GM10847 (cell line): ENCODE measurements around the gene FANCC.

Experiments used
- POLR2A ChIP-seq: IDR thresholded peaks from 2 replicates; pipeline ENCODE4 v1.6.1; 2011; ENCODE audit not compliant: insufficient read length; ENCODE audit errors: extremely low read depth

Gene FANCC

GRCh38 chr9:95091601-95092261, 225.8 kb downstream of the FANCC start:
- no peak for TF ChIP-seq POLR2A

DNA sequence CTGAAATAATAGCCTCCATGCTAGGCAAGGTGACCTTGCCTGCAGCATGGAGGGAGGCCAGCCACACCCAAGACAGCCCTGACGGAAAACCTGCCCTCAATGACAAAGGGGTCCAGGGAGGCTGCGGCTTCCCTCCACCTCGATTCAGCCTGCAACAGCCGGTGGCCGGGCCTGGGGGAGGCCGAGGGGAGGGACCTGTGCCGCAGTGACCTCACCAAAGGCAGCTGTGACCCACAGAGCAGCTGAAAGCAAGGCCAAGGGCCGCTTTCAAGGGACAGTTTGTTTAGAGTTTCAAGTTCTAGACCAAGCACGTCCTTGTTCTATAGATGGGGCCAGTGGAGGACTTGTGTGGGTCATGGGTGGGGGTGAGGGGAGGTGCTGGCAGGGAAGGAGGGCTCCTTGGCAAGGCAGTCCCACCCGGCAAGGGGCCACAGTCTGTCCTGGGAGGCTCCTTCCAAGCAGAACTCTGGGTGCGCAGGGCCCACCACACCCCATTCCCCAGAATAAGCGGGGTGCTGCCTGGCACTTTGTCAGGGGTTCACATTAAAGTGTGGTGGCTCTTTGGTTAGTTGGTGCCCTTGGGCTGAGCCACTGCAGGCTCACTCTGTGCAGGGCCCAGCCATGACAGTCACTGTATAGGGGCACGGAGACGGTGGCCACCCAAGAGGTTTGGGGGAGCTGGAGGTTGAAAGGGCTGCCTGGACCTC, 226.5 kb downstream of the FANCC start:
- no peak for TF ChIP-seq POLR2A

DNA sequence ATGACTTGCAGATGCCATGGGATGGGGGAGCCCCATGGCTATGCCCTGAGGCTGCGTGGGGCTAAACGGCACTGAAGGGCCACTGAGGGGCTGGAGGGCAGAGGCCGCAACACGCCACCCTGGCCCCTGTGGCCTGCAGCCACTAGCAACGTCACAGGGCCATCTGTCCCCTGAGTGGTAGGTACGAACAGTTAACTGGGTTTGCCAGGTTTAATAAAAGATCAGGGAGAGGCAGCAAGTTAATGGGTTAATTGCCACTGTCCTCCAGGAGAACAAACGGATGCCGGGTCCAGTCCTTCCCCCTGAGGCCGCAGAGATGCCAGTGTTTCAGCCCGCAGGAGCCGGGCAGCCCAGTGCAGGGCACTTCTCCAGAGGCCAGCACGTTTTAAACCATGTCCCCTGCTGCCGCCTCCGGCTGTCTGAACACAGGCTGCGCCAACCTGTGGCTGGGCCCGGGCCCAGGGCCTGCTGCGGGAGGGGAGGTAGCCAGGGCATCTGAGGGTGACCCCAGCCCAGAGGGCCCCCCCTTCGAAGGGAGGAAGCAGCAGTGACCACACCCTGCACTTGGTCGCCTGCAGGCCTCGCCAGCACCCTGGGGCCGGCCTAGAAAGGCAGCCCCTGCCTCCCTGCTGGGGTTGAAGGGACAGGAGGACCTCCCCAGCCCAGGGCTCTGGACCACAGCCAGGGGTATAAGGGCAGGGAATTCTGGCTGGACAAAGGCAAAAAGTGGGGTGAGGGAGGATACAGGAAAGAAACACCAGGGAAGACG, 227.3 kb downstream of the FANCC start:
- TF ChIP-seq POLR2A, result no peak

GRCh38 chr9:95089257-95090022, 228.1 kb downstream of the FANCC start:
- no peak for TF ChIP-seq POLR2A

DNA sequence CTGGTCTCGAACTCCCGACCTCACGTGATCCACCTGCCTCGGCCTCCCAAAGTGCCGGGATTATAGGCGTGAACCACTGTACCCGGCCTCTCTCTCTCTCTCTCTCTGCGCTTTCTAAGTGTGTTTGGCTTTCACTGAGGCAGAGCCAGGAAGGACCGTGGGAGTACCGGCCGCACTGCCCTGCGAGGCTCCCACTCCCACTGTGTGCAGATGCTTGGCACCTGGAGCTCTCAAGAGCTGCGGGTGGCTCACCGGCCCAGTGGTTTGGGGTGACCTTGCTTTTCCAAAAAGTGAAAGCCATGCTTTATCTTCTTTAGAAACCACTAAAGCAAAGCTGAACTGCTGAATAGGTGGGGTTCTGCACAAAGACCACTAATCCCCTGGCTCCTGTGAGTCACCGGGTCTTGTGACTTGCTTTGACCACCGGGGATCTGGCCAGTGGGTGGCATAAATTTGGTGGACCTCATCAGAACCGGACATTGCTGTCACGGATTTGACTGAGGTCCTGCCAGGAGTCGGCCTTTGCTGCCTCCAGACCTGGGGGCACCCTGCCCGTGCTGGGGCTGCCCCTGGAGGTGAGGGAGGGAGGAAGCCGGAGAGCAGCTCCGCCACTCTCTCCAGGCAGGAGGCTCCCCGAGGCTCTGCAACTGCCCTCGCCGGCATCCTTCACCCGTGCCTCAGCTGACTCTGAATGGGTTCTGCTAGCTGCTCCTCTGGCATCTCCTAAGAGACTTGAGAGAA, 228.9 kb downstream of the FANCC start:
- no peak for TF ChIP-seq POLR2A

DNA sequence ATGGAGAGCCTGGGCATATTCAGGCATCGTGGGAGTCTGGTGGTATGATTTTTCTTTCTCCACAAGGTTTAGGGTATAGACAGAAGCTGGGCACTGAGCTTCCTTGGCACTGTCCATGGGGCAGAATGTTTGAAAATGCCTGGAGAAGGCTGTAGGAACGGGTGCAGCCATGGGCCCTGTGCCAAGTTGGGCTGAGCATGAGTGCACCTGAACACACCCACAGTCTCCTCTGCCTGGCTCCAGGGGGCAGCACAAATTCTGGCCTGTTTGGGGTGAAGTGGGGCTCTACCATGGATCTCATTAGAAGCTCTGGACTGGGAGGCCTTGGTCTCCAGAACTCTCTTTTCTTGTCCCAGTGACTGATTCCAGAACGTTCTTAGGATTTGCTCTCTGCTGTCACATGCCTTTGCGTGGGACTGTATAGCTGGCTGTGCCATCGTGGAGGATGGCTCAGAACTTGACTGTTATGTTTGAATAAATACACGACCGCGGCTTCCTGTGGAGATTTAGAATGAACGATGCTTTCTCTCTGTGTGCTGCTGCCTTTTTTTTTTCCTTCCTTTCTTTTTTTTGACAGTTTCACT, 229.8 kb downstream of the FANCC start:
- TF ChIP-seq POLR2A, result no peak

DNA sequence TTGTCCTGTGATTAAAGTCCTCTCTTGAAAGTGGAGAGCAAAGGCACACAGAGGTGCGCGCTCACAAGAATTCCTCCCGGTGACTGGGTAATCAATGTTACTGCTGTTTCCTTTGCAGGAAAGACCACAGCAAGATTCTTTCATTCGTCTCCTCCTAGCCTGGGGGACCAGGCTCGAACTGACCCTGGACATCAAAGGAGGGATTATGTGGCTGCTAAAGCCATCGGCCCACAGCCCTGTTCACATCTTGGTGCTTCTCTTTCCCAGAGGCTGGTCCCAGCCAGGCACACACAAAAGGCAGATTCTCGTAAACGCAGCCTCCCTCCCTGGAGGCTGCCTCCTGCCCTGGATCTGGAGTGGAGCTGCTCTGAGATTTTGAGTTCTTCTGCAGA, 230.9 kb downstream of the FANCC start:
- TF ChIP-seq POLR2A, result no peak

DNA sequence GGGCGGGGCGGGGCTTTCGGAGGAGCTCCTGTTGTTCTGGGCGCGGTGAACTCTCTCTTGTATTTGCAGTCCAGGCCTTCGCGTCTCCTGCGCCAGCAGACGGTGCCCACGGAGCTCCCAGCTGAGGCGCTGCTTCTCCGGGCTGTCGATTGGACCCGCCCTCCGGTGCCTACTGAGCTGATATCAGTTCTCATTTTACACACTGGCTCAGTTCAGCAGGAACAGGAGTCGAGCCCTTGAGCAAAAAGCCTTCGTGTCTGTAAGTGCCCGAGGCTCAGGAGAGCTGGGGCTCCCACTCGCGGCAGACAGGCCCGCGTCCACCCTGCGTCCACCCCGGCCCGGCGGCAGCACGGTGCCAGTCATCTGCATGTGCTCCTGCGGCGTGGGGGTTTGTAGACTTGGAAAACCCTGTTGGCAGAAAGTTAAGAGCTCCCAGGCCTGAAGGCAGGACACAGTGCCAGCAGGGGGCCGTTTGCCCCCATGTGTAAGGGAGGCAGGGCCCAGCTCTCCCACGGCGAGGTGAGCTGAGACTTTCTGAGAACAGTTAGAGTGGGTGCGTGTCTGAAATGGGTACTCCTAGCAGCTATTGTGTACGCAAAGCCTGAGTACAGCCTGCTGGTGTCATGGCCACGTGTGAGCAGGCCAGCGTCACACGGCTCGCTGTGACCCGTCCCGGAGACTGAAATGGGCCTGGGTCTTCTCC, 231.5 kb downstream of the FANCC start:
- TF ChIP-seq POLR2A, result no peak

- no peak for TF ChIP-seq POLR2A
Measured at GRCh38 chr9:95085036-95085770, 232.3 kb downstream of the FANCC start.

GRCh38 chr9:95084254-95084934, 233.1 kb downstream of the FANCC start:
- TF ChIP-seq POLR2A, result no peak

GRCh38 chr9:95083086-95083768, 234.3 kb downstream of the FANCC start:
- TF ChIP-seq POLR2A, result no peak
